ENCODE measurements around the gene CRYBA4. TPM values are rescaled to one million over a fixed set of nuclear protein-coding genes. Genes with fewer than 3 reads are reported as not detected.

Gene CRYBA4
- total RNA-seq, 1 experiment from 2014 or later, result 0.52 TPM

- Mint-ChIP-seq H3K4me1 (peaks cover 10 to 14% of the 10 kb centered on the region in 2 experiments), H3K4me3 (no peak overlapping the region), H3K9me3 (no peaks in the 10 kb centered on the region), H3K27ac (peak overlapping the region in 2 of 3 experiments; percentile 51 to 79; a peak in 2 of 7 replicates), H3K36me3 (ENCODE audit: insufficient read depth in 1 of 3, low read depth in 3 of 3) (no peaks in the 10 kb centered on the region; a peak in 1 of 7 replicates), H3K27me3 (ENCODE audit: low read depth) (peaks cover 5% of the 10 kb centered on the region)
- H2BK12ac ChIP-seq (ENCODE audit: insufficient read length, low read depth, low read length), result no peak overlapping the region
- H4K8ac ChIP-seq (replicated peaks; ENCODE audit: insufficient read length, low read depth, low read length), result no peak overlapping the region
- no peak overlapping the region for H3K23ac ChIP-seq (ENCODE audit: insufficient read length, low read depth, low read length)
- TF ChIP-seq CTCF (conservative IDR thresholded peaks at IDR 0.05), result no peak
- DNase-seq, result no peak
- H3T11ph ChIP-seq (ENCODE audit: low read length), result no peak overlapping the region
- H3K27me3 ChIP-seq (ENCODE audit: insufficient read depth, low read length), result no peaks in the 10 kb centered on the region
- H3K9me3 ChIP-seq (ENCODE audit: control insufficient read depth, low read depth, low read length), result no peaks in the 10 kb centered on the region
- no peak overlapping the region for H2AK5ac ChIP-seq (ENCODE audit: insufficient read length, low read length)
- no peak overlapping the region for H4K5ac ChIP-seq (ENCODE audit: insufficient read length, low read depth, low read length)
- no peak overlapping the region for H3K27ac ChIP-seq (ENCODE audit: insufficient read length, low read depth, low read length)
- no peak overlapping the region for H2BK20ac ChIP-seq (ENCODE audit: low read depth, low read length, poor library complexity, severe bottlenecking)
- H2BK5ac ChIP-seq (ENCODE audit: insufficient read length, low read length), result no peak overlapping the region
- no peak overlapping the region for H2BK15ac ChIP-seq (ENCODE audit: low read depth, low read length)
- H3K18ac ChIP-seq (ENCODE audit: insufficient read length, low read depth, low read length), result no peak overlapping the region
- H2AFZ ChIP-seq (ENCODE audit: low read length), result no peak overlapping the region
- H4K20me1 ChIP-seq (ENCODE audit: control insufficient read depth, insufficient read depth, insufficient read length), result no peaks in the 10 kb centered on the region
- no peak overlapping the region for H3K4me2 ChIP-seq (ENCODE audit: insufficient read depth, insufficient read length, low read length)
- H3K79me1 ChIP-seq (ENCODE audit: insufficient read depth, low read depth, low read length, poor library complexity, severe bottlenecking), result no peaks in the 10 kb centered on the region
- no peak overlapping the region for H3K4ac ChIP-seq (ENCODE audit: low read depth, low read length)
- H3K23me2 ChIP-seq (ENCODE audit: insufficient read length, low read depth, low read length, poor library complexity, severe bottlenecking), result no peaks in the 10 kb centered on the region
- no CpG with 5 or more reads among the region's 18 CpGs for WGBS (ENCODE audit: extremely low coverage, insufficient read length, low lambda C conversion rate)
- no peak overlapping the region for H3K56ac ChIP-seq (ENCODE audit: insufficient read length, low read depth, low read length)
- H3K4me1 ChIP-seq (ENCODE audit: insufficient read depth, low read length), result no peaks in the 10 kb centered on the region; the same call in 1 of the 2 replicates
- H3K9ac ChIP-seq (ENCODE audit: extremely low read depth, insufficient read length, low read length), result no peak overlapping the region
- no peak overlapping the region; the same call in 1 of the 2 replicates for H3K14ac ChIP-seq (ENCODE audit: insufficient read depth, low read length)
- H3K79me2 ChIP-seq (ENCODE audit: insufficient read depth, low read length), result no peaks in the 10 kb centered on the region
- H4K91ac ChIP-seq (ENCODE audit: insufficient read length, low read depth, low read length), result no peak overlapping the region
- no peak overlapping the region for H2BK120ac ChIP-seq (ENCODE audit: low read depth, low read length, poor library complexity, severe bottlenecking)
Measured at GRCh38 chr22:26629988-26630761, 8.4 kb downstream of the CRYBA4 start.
